Brain microvascular endothelial cell (primary cell): ENCODE measurements around the gene PCSK9.

Source experiments
- DNase-seq: peaks from one replicate; pipeline ENCODE4 v3.0.0-alpha.2; 2020
- H3K27ac ChIP-seq: fragments of 250-450 bp; sonication (Bioruptor Pico); 2 replicates; pipeline ENCODE4 v1.5.1; 2020; ENCODE audit warnings: mild to moderate bottlenecking, moderate library complexity
- H3K27me3 ChIP-seq: fragments of 250-450 bp; sonication (Bioruptor Pico); replicated peaks from 2 replicates; pipeline ENCODE4 v1.5.1; 2020; ENCODE audit warnings: mild to moderate bottlenecking
- H3K36me3 ChIP-seq: fragments of 250-450 bp; sonication (Bioruptor Pico); replicated peaks from 2 replicates; pipeline ENCODE4 v1.5.1; 2020; ENCODE audit warnings: mild to moderate bottlenecking
- H3K4me3 ChIP-seq: 2 replicates; pipeline ENCODE4 v1.5.1; 2011; ENCODE audit warnings: low read depth, mild to moderate bottlenecking, control low read depth, low read length, moderate library complexity
- CTCF ChIP-seq: IDR thresholded peaks from 2 replicates; pipeline ENCODE4 v1.5.1; 2011; ENCODE audit warnings: low read depth, mild to moderate bottlenecking, moderate library complexity, low read length, control low read depth, inconsistent platforms; ENCODE audit errors: missing control alignments
- in situ Hi-C: cut with HindIII; loops from 2 replicates; pipeline ENCODE4 v1.10.0; 2017; ENCODE audit warnings: low sequenced_read_pairs, low pct_ligation_motif_present

PCSK9 gene

GRCh38 chr1:55084257-55084656, 44.9 kb downstream of the PCSK9 start:
- no peak for TF ChIP-seq CTCF
- DNase-seq, result no peak
- no peaks in the 10 kb centered on the region for H3K27me3 ChIP-seq
- in situ Hi-C loops, result no loop called here
- no peak overlapping the region for H3K27ac ChIP-seq
- H3K36me3 ChIP-seq, result peaks cover 52% of the 10 kb centered on the region
- H3K4me3 ChIP-seq, result no peak overlapping the region

- no peak for DNase-seq
- H3K4me3 ChIP-seq, result no peak overlapping the region
- in situ Hi-C loops, result no loop called here
Observed at GRCh38 chr1:55087439-55087838, 48.1 kb downstream of the PCSK9 start.

GRCh38 chr1:55088413-55088812, 49.1 kb downstream of the PCSK9 start:
- Histone ChIP-seq H3K27ac (no peak overlapping the region), H3K36me3 (peaks cover 55% of the 10 kb centered on the region), H3K27me3 (no peaks in the 10 kb centered on the region), H3K4me3 (no peak overlapping the region)
- no peak for DNase-seq
- in situ Hi-C loops, result no loop called here
- no peak for TF ChIP-seq CTCF

More at GRCh38 chr1:55087439-55087838, 48.1 kb downstream of the PCSK9 start:
- Histone ChIP-seq H3K27ac (no peak overlapping the region), H3K27me3 (no peaks in the 10 kb centered on the region), H3K36me3 (peaks cover 52% of the 10 kb centered on the region)
- no peak for TF ChIP-seq CTCF

GRCh38 chr1:55089683-55090082, 50.3 kb downstream of the PCSK9 start:
- no peaks in the 10 kb centered on the region for H3K27me3 ChIP-seq
- no peak overlapping the region for H3K4me3 ChIP-seq
- peaks cover 58% of the 10 kb centered on the region for H3K36me3 ChIP-seq
- no peak for TF ChIP-seq CTCF
- peak; percentile 25 for DNase-seq
- in situ Hi-C loops, result no loop called here
- no peak overlapping the region for H3K27ac ChIP-seq

- in situ Hi-C loops, result no loop called here
- Histone ChIP-seq H3K4me3 (no peak overlapping the region), H3K27me3 (no peaks in the 10 kb centered on the region), H3K27ac (no peak overlapping the region), H3K36me3 (peaks cover 53% of the 10 kb centered on the region)
- DNase-seq, result no peak
- TF ChIP-seq CTCF, result no peak
Observed at GRCh38 chr1:55092475-55092874, 53.1 kb downstream of the PCSK9 start.

- Histone ChIP-seq H3K4me3 (no peak overlapping the region), H3K36me3 (peaks cover 45% of the 10 kb centered on the region), H3K27ac (no peak overlapping the region), H3K27me3 (no peaks in the 10 kb centered on the region)
- TF ChIP-seq CTCF, result no peak
- no peak for DNase-seq
- in situ Hi-C loops, result no loop called here
Observed at GRCh38 chr1:55095095-55095494, 55.7 kb downstream of the PCSK9 start.
